ENCODE data around the gene ELL. TPM values are rescaled to one million over a fixed set of nuclear protein-coding genes. Genes with fewer than 3 reads are reported as not detected.

ELL gene
- total and polyA plus RNA-seq, 9 of the 15 experiments (the other 6 are each of a cell fraction or from before 2014, with no cell fraction given) = 0.24 to 22.5 (median 4.1) TPM

GRCh38 chr19:18460900-18461299, 61.0 kb downstream of the ELL start (continued):
- no peak for TF ChIP-seq CTCF (IDR thresholded peaks at IDR 0.05 in 2 of 3, conservative IDR thresholded peaks at IDR 0.05 in 1 of 3; ENCODE audit: insufficient read depth in 2 of 3, low read depth in 1 of 3, low read length in 3 of 3)
- TF ChIP-seq ZNF124 (CRISPR knock-in tag; IDR thresholded peaks at IDR 0.05) = no peak
- TF ChIP-seq HOXB6 (CRISPR knock-in tag; IDR thresholded peaks at IDR 0.05; ENCODE audit: borderline replicate concordance) = no peak
- no peak for TF ChIP-seq ZNF592 (IDR thresholded peaks at IDR 0.05)
